Hepatocyte (in vitro differentiated cells): ENCODE measurements around the gene CROCC. TPM values are rescaled to one million over a fixed set of nuclear protein-coding genes. Genes with fewer than 3 reads are reported as not detected.
"Not testable (repeated sequence)": the region's sequence is repeated elsewhere in the genome, so short reads cannot be mapped to it uniquely, and the experiment has no call there.

ENCODE experiments used
- DNase-seq: peaks from one replicate; pipeline ENCODE4 v3.0.0-alpha.2; 2016; ENCODE audit warnings: low spot score
- H2AFZ ChIP-seq: fragments of 200-600 bp; sonication (generic); 2 replicates; pipeline ENCODE4 v1.6.0; 2016; ENCODE audit warnings: antibody characterized with exemption, mild to moderate bottlenecking
- H3K27ac ChIP-seq: fragments of 200-600 bp; sonication (generic); 2 replicates; pipeline ENCODE4 v1.5.1; 2016; ENCODE audit warnings: mild to moderate bottlenecking
- H3K27me3 ChIP-seq: fragments of 200-600 bp; sonication (generic); 2 replicates; pipeline ENCODE4 v1.6.1; 2016
- H3K36me3 ChIP-seq: fragments of 200-600 bp; sonication (generic); replicated peaks from 2 replicates; pipeline ENCODE4 v1.5.1; 2016; ENCODE audit warnings: low read depth; ENCODE audit not compliant: insufficient read depth
- H3K4me1 ChIP-seq: fragments of 200-600 bp; sonication (generic); 2 replicates; pipeline ENCODE4 v1.5.1; 2016; ENCODE audit warnings: mild to moderate bottlenecking, moderate library complexity; ENCODE audit not compliant: insufficient read depth
- H3K4me2 ChIP-seq: fragments of 200-600 bp; sonication (generic); 2 replicates; pipeline ENCODE4 v1.6.0; 2016
- H3K4me3 ChIP-seq: fragments of 200-600 bp; sonication (generic); 2 replicates; pipeline ENCODE4 v1.5.1; 2016; ENCODE audit warnings: mild to moderate bottlenecking
- H3K79me2 ChIP-seq: fragments of 200-600 bp; sonication (generic); 2 replicates; pipeline ENCODE4 v1.6.0; 2017; ENCODE audit warnings: mild to moderate bottlenecking
- H3K9me2 ChIP-seq: fragments of 200-600 bp; sonication (generic); replicated peaks from 2 replicates; pipeline ENCODE4 v1.6.0; 2017; ENCODE audit warnings: mild to moderate bottlenecking; ENCODE audit not compliant: insufficient read depth
- H3K9me3 ChIP-seq: fragments of 200-600 bp; sonication (generic); 2 replicates; pipeline ENCODE4 v1.5.1; 2016; ENCODE audit warnings: low read depth, mild to moderate bottlenecking
- H4K20me1 ChIP-seq: fragments of 200-600 bp; sonication (generic); 2 replicates; pipeline ENCODE4 v1.6.0; 2016; ENCODE audit warnings: mild to moderate bottlenecking; ENCODE audit not compliant: insufficient read depth, poor library complexity, severe bottlenecking
- EZH2 ChIP-seq: fragments of 200-600 bp; sonication (generic); IDR thresholded peaks from 2 replicates; pipeline ENCODE4 v1.6.1; 2016; ENCODE audit warnings: antibody characterized with exemption, mild to moderate bottlenecking, borderline replicate concordance
- EZH2phosphoT487 ChIP-seq: fragments of 200-600 bp; sonication (generic); IDR thresholded peaks from one replicate; pipeline ENCODE4 v1.6.1; 2018; ENCODE audit warnings: antibody characterized with exemption, mild to moderate bottlenecking, low read depth, moderate library complexity; ENCODE audit not compliant: unreplicated experiment, severe bottlenecking
- WGBS: methylation state at CpG from one replicate; pipeline ENCODE4 v1.1.6; 2016; ENCODE audit warnings: low lambda C conversion rate; ENCODE audit errors: missing lambda C conversion rate; 5-methylcytosine and 5-hydroxymethylcytosine counted together
- polyA plus RNA-seq: library from polyadenylated mRNA; unstranded; fragments of >200 nt; fragmentation: Nextera tagmentation; extraction: Ambion mirVana; gene quantifications from 2 replicates; pipeline ENCODE4 v1.2.1, GENCODE V29; 2016
- total RNA-seq: library from RNA; depleted of rRNA; stranded (reverse); fragments of >200 nt; gene quantifications from 2 replicates; pipeline ENCODE4 v1.2.3, GENCODE V29; 2014
- TF ChIP-seq, protein P1 (sequence below): fragments of 200-600 bp; sonication (generic); IDR thresholded peaks from 2 replicates; pipeline ENCODE4 v1.5.1; 2016; ENCODE audit warnings: antibody characterized with exemption, mild to moderate bottlenecking; ENCODE audit not compliant: poor library complexity

CROCC gene
- total and polyA plus RNA-seq, 2 experiments from 2014 or later: 21.9 to 23.0 TPM

DNA sequence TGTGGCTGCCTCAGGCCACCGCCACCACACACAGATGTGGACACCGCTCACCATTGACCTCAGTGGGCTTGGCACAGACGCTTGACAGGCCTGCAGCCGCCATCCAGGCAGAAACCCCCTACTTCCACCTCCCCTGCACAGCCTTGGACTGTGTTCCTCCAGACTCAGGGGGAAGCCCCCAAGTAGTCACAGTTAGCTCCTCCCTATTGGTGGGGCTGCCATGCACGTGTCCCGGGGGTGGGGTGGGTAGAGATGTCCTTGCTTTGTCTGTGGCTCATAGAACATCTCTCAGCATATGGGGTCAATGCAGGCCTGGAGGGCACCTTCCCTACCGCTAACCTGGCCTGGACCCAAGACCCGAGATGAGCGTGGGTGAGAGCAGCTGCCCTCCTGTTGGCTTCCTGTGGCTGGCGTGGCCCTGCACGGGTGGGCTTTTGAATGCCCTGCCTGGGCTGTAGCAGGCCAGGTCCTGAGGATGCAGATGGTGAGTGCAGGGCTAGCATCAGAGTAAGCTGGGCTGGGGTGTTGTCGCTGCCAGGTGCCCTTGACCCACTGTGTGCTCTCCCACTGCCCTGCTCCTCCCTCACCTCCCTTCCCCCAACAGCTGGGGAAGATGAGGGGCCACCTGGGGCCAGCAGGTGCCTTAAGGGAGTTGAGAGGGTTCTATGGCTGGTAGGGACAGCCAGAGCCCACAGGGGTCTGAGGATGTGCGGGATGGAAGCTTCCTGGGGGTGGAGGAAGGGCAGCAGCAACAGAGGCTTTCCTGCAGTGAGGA lies 6.2 kb downstream of the CROCC start:
- 90% methylated on average over 13 of the region's 13 CpGs for WGBS
- H3K36me3 ChIP-seq: no peaks in the 10 kb centered on the region
- H3K4me3 ChIP-seq: no peak overlapping the region

DNA sequence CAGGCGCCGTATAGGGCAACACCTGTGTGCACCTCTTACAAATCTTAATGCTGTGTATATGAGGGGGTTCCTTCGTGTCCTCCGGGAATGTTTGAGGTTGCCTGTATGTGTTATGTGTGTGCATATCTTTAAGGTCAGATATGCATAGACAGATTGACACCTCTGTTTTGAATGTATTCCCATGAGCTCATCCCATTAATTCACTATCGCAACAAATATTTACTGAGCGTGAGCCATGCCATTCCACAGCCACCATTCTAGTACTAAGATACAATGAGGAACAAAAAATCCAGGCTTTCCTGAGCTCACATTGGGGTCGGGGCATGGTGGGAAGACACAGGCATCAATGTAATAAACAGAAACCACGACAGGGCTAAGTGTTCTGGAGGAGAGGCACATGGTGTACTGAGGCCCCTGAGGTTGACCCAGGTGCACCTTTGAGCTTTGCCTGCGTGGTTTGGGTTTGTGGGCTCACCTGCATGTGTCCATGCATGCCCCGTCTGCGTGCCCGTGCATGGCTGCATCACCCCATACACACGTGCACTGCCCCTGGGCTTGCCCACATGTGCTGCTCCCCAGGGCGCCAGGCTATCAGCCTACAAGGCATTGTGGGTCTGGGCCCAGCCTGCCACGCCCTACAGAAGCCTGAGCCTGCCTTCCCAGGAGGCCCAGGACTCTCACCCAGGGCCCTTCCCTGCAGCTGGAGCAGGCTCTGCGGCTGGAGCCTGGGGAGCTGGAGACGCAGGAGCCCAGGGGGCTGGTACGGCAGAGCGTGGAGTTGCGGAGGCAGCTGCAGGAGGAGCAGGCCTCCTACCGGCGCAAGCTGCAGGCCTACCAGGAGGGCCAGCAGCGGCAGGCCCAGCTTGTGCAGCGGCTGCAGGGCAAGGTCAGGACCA lies 7.7 kb downstream of the CROCC start:
- not testable (repeated sequence) for DNase-seq, H4K20me1 ChIP-seq, H2AFZ ChIP-seq, H3K27me3 ChIP-seq, H3K36me3 ChIP-seq, H3K4me2 ChIP-seq, H3K4me3 ChIP-seq, H3K27ac ChIP-seq, H3K4me1 ChIP-seq, H3K9me3 ChIP-seq, H3K79me2 ChIP-seq, H3K9me2 ChIP-seq
- 79% methylated on average over 20 of the region's 24 CpGs for WGBS

More for the DNA sequence above, 6.2 kb downstream of the CROCC start:
- no peaks in the 10 kb centered on the region for H3K27me3 ChIP-seq
- no peaks in the 10 kb centered on the region for H3K9me2 ChIP-seq
- H3K27ac ChIP-seq: no peak overlapping the region
- no peaks in the 10 kb centered on the region for H4K20me1 ChIP-seq
- no peaks in the 10 kb centered on the region for H3K79me2 ChIP-seq
- H3K4me1 ChIP-seq: peaks cover 4% of the 10 kb centered on the region
- no peak overlapping the region for H2AFZ ChIP-seq
- TF ChIP-seq EZH2phosphoT487: no peak
- TF ChIP-seq, protein P1, sequence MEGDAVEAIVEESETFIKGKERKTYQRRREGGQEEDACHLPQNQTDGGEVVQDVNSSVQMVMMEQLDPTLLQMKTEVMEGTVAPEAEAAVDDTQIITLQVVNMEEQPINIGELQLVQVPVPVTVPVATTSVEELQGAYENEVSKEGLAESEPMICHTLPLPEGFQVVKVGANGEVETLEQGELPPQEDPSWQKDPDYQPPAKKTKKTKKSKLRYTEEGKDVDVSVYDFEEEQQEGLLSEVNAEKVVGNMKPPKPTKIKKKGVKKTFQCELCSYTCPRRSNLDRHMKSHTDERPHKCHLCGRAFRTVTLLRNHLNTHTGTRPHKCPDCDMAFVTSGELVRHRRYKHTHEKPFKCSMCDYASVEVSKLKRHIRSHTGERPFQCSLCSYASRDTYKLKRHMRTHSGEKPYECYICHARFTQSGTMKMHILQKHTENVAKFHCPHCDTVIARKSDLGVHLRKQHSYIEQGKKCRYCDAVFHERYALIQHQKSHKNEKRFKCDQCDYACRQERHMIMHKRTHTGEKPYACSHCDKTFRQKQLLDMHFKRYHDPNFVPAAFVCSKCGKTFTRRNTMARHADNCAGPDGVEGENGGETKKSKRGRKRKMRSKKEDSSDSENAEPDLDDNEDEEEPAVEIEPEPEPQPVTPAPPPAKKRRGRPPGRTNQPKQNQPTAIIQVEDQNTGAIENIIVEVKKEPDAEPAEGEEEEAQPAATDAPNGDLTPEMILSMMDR: no peak
- TF ChIP-seq EZH2: no peak
- no peak overlapping the region for H3K4me2 ChIP-seq
- no peaks in the 10 kb centered on the region for H3K9me3 ChIP-seq
- DNase-seq: no peak

DNA sequence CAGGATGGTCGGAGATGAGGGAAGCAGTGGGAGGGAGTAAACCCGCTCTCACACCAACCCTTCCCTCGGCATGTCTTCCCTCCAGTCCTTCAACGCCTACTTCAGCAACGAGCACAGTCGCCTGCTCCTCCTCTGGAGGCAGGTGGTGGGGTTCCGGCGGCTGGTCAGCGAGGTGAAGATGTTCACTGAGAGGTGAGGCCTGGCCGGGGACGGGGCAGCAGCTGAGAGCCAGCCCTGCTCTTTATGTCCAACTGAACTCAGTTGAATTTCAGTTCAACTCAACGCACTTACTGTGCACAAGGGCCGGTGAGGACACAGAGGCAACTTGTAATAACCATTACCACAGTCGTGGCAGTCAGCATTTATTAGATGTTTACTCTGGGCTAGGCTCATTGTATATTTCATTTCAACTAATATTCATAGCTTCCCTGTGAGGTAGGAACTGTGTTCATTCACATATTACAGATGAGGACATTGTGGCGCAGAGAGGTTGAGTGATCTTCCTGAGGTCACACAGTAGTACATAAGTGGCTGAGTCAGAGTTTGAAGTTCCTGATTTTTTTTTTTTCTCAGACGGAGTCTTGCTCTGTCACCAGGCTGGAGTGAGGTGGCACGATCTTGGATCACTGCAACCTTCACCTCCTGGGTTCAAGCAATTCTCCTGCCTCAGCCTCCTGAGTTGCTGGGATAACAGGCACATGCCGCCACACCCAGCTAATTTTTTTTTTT lies 9.6 kb downstream of the CROCC start:
- WGBS: 93% methylated on average over 18 of the region's 18 CpGs
- not testable (repeated sequence) for H3K27me3 ChIP-seq, H3K27ac ChIP-seq, H2AFZ ChIP-seq, H3K4me2 ChIP-seq, H3K79me2 ChIP-seq, H4K20me1 ChIP-seq, H3K9me3 ChIP-seq, H3K4me3 ChIP-seq, H3K4me1 ChIP-seq, DNase-seq, H3K9me2 ChIP-seq, H3K36me3 ChIP-seq

DNA sequence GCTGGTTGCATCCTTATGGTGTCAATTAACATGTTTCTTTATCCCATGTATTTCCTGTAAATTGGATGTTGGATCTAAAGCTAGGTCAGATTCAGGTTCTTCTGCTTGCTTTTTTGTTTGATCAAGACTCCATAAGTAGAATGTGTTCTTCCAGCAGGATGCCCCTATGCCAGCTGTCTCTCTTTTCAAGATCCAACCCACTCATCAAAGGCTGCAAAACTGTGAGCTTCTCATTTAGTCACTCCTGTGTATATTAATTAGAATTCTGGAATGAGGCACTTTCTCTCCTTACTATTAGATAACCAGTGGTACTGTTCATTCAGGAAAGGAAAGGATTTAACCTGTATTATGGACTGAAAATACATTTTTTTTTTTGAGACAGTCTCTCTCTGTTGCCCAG lies 12.2 kb downstream of the CROCC start:
- not testable (repeated sequence) for H3K36me3 ChIP-seq

DNA sequence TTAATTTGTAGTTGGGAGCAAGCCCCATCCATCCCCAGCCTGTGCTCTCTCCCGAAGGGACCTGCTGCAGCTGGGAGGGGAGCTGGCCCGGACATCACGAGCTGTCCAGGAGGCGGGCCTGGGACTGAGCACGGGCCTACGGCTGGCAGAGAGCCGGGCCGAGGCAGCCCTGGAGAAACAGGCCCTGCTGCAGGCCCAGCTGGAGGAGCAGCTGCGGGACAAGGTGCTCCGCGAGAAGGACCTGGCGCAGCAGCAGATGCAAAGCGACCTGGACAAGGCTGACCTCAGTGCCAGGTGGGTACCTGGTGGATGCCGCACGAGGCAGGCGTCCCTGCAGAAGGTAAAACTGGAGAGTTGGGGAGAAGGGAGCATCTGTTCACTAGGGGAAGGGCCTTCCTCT lies 14.8 kb downstream of the CROCC start:
- not testable (repeated sequence) for H3K4me1 ChIP-seq, H4K20me1 ChIP-seq, H3K36me3 ChIP-seq, H3K27ac ChIP-seq, H3K27me3 ChIP-seq, H3K79me2 ChIP-seq, H2AFZ ChIP-seq, H3K9me3 ChIP-seq, H3K4me2 ChIP-seq, H3K4me3 ChIP-seq, H3K9me2 ChIP-seq, DNase-seq
- 94% methylated on average over 16 of the region's 16 CpGs for WGBS

More for the DNA sequence above, 12.2 kb downstream of the CROCC start:
- H2AFZ ChIP-seq, H3K27ac ChIP-seq, H3K9me2 ChIP-seq, H4K20me1 ChIP-seq, H3K4me2 ChIP-seq, H3K4me3 ChIP-seq, H3K79me2 ChIP-seq, H3K4me1 ChIP-seq, DNase-seq, H3K9me3 ChIP-seq, H3K27me3 ChIP-seq: not testable (repeated sequence)
